Kidney epithelial cell (primary cell): ENCODE data around the gene NRXN2. TPM values are rescaled to one million over a fixed set of nuclear protein-coding genes. Genes with fewer than 3 reads are reported as not detected.

Experiments used
- DNase-seq: peaks from one replicate; pipeline ENCODE4 v3.0.0-alpha.2; 2010; ENCODE audit warnings: low read depth
- H3K27me3 ChIP-seq: 2 replicates; pipeline ENCODE4 v1.6.0; 2011; ENCODE audit warnings: low read length; ENCODE audit not compliant: control insufficient read depth, insufficient read depth
- H3K36me3 ChIP-seq: 2 replicates; pipeline ENCODE4 v1.5.1; 2011; ENCODE audit warnings: low read length; ENCODE audit not compliant: control insufficient read depth, insufficient read depth
- H3K4me3 ChIP-seq: 2 replicates; pipeline ENCODE4 v1.5.1; 2011; ENCODE audit warnings: low read depth, mild to moderate bottlenecking, control low read depth, low read length
- total RNA-seq: library from RNA; depleted of rRNA; stranded (reverse); fragments of >200 nt; gene quantifications from 2 replicates; pipeline ENCODE4 v1.2.3, GENCODE V29; 2015
- TF ChIP-seq, protein P1 (sequence below): IDR thresholded peaks from 2 replicates; pipeline ENCODE4 v1.5.1; 2011; ENCODE audit warnings: mild to moderate bottlenecking, moderate library complexity, low read length, control low read depth, inconsistent platforms; ENCODE audit not compliant: insufficient read depth, poor library complexity, severe bottlenecking

NRXN2 gene
- total RNA-seq, 1 donor from 2014 or later, result not detected

DNA sequence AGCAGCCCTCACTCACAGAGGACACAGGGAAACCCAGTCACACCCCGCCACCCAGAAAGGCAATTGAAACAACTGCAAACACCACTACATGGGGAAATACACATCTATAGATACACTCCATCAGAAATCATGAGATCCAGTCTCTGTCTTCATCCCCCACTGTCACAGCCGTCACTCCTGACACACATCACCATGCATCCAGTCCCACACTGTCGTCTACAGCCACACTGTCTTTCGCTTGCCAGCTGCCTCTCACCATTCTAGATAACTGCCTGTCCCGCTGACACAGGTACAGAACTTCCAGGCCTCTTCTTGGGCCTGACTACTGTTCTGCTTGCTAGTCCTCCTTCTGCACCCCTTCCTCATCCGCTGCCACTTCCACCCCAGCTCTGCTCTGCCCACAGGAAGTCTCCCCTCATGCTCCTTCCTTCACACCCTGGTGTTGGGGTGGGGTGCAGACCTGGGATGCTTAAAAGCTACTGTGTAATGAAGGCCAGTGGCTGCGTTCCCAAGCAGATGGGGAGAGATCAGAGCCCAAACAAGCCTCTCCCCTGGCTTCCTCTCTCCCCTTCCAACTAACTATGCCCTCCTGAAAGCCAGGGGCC is 89.3 kb downstream of the NRXN2 start:
- no peak for DNase-seq
- Histone ChIP-seq H3K27me3 (peaks cover 53% of the 10 kb centered on the region), H3K36me3 (no peaks in the 10 kb centered on the region), H3K4me3 (no peak overlapping the region)
- TF ChIP-seq, protein P1, sequence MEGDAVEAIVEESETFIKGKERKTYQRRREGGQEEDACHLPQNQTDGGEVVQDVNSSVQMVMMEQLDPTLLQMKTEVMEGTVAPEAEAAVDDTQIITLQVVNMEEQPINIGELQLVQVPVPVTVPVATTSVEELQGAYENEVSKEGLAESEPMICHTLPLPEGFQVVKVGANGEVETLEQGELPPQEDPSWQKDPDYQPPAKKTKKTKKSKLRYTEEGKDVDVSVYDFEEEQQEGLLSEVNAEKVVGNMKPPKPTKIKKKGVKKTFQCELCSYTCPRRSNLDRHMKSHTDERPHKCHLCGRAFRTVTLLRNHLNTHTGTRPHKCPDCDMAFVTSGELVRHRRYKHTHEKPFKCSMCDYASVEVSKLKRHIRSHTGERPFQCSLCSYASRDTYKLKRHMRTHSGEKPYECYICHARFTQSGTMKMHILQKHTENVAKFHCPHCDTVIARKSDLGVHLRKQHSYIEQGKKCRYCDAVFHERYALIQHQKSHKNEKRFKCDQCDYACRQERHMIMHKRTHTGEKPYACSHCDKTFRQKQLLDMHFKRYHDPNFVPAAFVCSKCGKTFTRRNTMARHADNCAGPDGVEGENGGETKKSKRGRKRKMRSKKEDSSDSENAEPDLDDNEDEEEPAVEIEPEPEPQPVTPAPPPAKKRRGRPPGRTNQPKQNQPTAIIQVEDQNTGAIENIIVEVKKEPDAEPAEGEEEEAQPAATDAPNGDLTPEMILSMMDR, result no peak

GRCh38 chr11:64632654-64633053 is 90.3 kb downstream of the NRXN2 start:
- TF ChIP-seq, protein P1, result no peak
- DNase-seq, result no peak
- Histone ChIP-seq H3K36me3 (no peaks in the 10 kb centered on the region), H3K27me3 (peaks cover 47% of the 10 kb centered on the region), H3K4me3 (no peak overlapping the region)

DNA sequence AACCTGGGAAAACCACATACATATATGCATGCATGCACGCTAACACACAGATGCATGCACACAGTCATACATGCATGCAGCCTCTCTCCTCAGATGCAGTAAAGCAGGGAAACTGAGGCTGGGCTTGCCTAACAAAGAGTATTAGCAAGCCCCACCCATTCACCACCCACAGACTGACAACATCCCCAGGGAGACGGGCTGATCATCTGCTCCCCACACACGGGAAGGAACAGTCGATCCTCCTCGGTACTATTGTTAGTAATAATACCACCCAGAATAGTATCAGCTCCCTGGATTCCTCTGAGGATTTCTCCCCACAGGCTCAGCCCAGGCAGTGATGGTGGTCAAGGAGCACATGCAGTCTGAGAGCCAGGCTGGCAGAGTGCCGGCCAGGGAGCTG is 90.8 kb downstream of the NRXN2 start:
- no peak overlapping the region for H3K4me3 ChIP-seq
- TF ChIP-seq, protein P1, result no peak
- H3K27me3 ChIP-seq, result peaks cover 43% of the 10 kb centered on the region
- no peaks in the 10 kb centered on the region for H3K36me3 ChIP-seq
- no peak for DNase-seq

GRCh38 chr11:64631675-64632074 is 91.3 kb downstream of the NRXN2 start:
- TF ChIP-seq, protein P1, result no peak
- Histone ChIP-seq H3K4me3 (no peak overlapping the region), H3K27me3 (peaks cover 39% of the 10 kb centered on the region), H3K36me3 (no peaks in the 10 kb centered on the region)
- no peak for DNase-seq

GRCh38 chr11:64629796-64630562 is 93.0 kb downstream of the NRXN2 start:
- no peak overlapping the region for H3K4me3 ChIP-seq
- H3K36me3 ChIP-seq, result no peaks in the 10 kb centered on the region
- TF ChIP-seq, protein P1, result no peak
- peaks cover 34% of the 10 kb centered on the region for H3K27me3 ChIP-seq
- no peak for DNase-seq
